Articular chondrocyte of knee joint (primary cell): ENCODE measurements around the gene FASLG. TPM values are rescaled to one million over a fixed set of nuclear protein-coding genes. Genes with fewer than 3 reads are reported as not detected.

Experiments used
- small RNA-seq: library from RNA; depleted of rRNA; stranded (forward); fragments of <200 nt; gene quantifications from one replicate; pipeline ENCODE3, GENCODE V24; 2012
- total RNA-seq: library from RNA; depleted of rRNA; stranded (reverse); fragments of >200 nt; gene quantifications from 2 replicates; pipeline ENCODE4 v1.2.3, GENCODE V29; 2012

FASLG gene
- total RNA-seq = not detected in 2 replicates

GRCh38 chr1:172658871-172659453 lies at the start of gene FASLG:
TSS of gene FASLG (plus strand) at chr1:172659103. CDS start at chr1:172659202, 99 bp downstream.

Small RNA genes lying within 50 kb of the gene (small RNA-seq; reads per million reads assigned to genes)
- gene RNU6-693P = not detected

Other genes starting within 250 kb of the FASLG start
- gene C1orf105, start 238.4 kb upstream of the FASLG start, total RNA-seq = not detected in 2 replicates
- gene PIGC, start 215.0 kb upstream of the FASLG start, total RNA-seq = 19.6 and 19.8 TPM in 2 replicates
- 37.8 and 40.8 TPM in 2 replicates for gene SUCO, start 126.0 kb upstream of the FASLG start, total RNA-seq